GM12878 (cell line): ENCODE data around the gene KIF5A. TPM values are rescaled to one million over a fixed set of nuclear protein-coding genes. Genes with fewer than 3 reads are reported as not detected.

ENCODE experiments used
- ATAC-seq: fragments of 200-7000 bp; cut with Tn5 transposase; 3 replicates; pipeline ENCODE4 v1.9.1; 2020; ENCODE audit warnings: mild to moderate bottlenecking, moderate library complexity
- BruUV-seq: library from RNA; stranded (reverse); fragments of 400-500 nt; replicated peaks from 2 replicates; lab custom pipeline; 2021; lab: Mats Ljungman, UMichigan
- CTCF ChIA-PET: fragments of 300-600 bp; sonication (Branson Sonifier 250); formaldehyde crosslinking; extraction: SDS; loops from one replicate; lab custom pipeline; 2021; ENCODE audit warnings: inconsistent platforms; lab: Yijun Ruan, JAX
- POLR2A ChIA-PET: fragments of 350-600 bp; formaldehyde crosslinking; extraction: SDS; loops from one replicate; lab custom pipeline; 2021; ENCODE audit warnings: inconsistent platforms; lab: Charles Lee
- RAD21 ChIA-PET: fragments of 300-600 bp; sonication (Branson Sonifier 250); formaldehyde crosslinking; loops from one replicate; lab custom pipeline; 2023; ENCODE audit warnings: antibody characterized with exemption; ENCODE audit not compliant: unreplicated experiment; lab: Charles Lee
- SMC1A ChIA-PET: fragments of 300-600 bp; sonication (Branson Sonifier 250); formaldehyde crosslinking; loops from one replicate; lab custom pipeline; 2023; ENCODE audit not compliant: unreplicated experiment, uncharacterized antibody; lab: Charles Lee
- DNase-seq: peaks from one replicate; pipeline ENCODE4 v3.0.0-alpha.2; 2011; ENCODE audit warnings: low read depth, low spot score
- FAIRE-seq: peaks from 3 replicates; lab custom pipeline; 2011; peaks lifted over from hg19 to GRCh38; lab: Jason Lieb, UNC
- H2AFZ ChIP-seq: 2 replicates; pipeline ENCODE4 v1.6.0; 2011; ENCODE audit warnings: low read depth, low read length, control low read depth; ENCODE audit not compliant: control insufficient read depth
- H3K27ac ChIP-seq: 2 replicates; pipeline ENCODE4 v1.5.1; 2011; ENCODE audit warnings: control low read depth; ENCODE audit not compliant: control insufficient read depth, insufficient read depth
- H3K27me3 ChIP-seq, 2 experiments: replicated peaks in 1 of 2; 2 replicates each; pipeline versions ENCODE4 v1.6.0 to v1.6.1; 2011; ENCODE audit warnings: low read length in 1 of 2; ENCODE audit not compliant: control insufficient read depth in 2 of 2, insufficient read depth in 2 of 2
- H3K36me3 ChIP-seq, 2 experiments: 2 replicates each; pipeline ENCODE4 v1.5.1; 2011; ENCODE audit warnings: low read length in 1 of 2; ENCODE audit not compliant: control insufficient read depth in 2 of 2, insufficient read depth in 2 of 2
- H3K4me1 ChIP-seq: 2 replicates; pipeline ENCODE4 v1.6.1; 2011; ENCODE audit warnings: mild to moderate bottlenecking, low read length, moderate library complexity, mixed read lengths; ENCODE audit not compliant: control insufficient read depth, insufficient read depth
- H3K4me2 ChIP-seq: 2 replicates; pipeline ENCODE4 v1.6.0; 2011; ENCODE audit warnings: control low read depth; ENCODE audit not compliant: control insufficient read depth, insufficient read depth
- H3K4me3 ChIP-seq: fragments of 200-600 bp; sonication (generic); 2 replicates; pipeline ENCODE4 v1.5.1; 2016
- H3K79me2 ChIP-seq: 2 replicates; pipeline ENCODE4 v1.6.0; 2011; ENCODE audit warnings: low read length; ENCODE audit not compliant: control insufficient read depth, insufficient read depth
- H3K9ac ChIP-seq: 2 replicates; pipeline ENCODE4 v1.8.0; 2011; ENCODE audit warnings: low read length, control low read depth, mixed read lengths; ENCODE audit not compliant: control insufficient read depth, insufficient read depth
- H3K9me3 ChIP-seq: replicated peaks from 3 replicates; pipeline ENCODE4 v1.5.1; 2011; ENCODE audit warnings: mild to moderate bottlenecking, low read length; ENCODE audit not compliant: control insufficient read depth, insufficient read depth
- H4K20me1 ChIP-seq: 2 replicates; pipeline ENCODE4 v1.6.0; 2011; ENCODE audit not compliant: control insufficient read depth, insufficient read depth
- BHLHE40 ChIP-seq, 2 experiments: fragments of 450-650 bp in 1 of 2; IDR thresholded peaks; 2 replicates each; pipeline ENCODE4 v1.6.1; 2011 to 2017; ENCODE audit warnings: low read depth in 2 of 2, borderline replicate concordance in 1 of 2, improper control_type of control experiment in 1 of 2, low read length in 1 of 2, mild to moderate bottlenecking in 1 of 2
- CEBPB ChIP-seq, 2 experiments: fragments of 150-350 bp in 1 of 2; IDR thresholded peaks; 2 replicates each; pipeline ENCODE4 v1.6.1; 2012 to 2014; ENCODE audit warnings: low read depth in 2 of 2, low read length in 2 of 2, borderline replicate concordance in 1 of 2, inconsistent platforms in 1 of 2
- CEBPZ ChIP-seq: fragments of 150-350 bp; IDR thresholded peaks from 2 replicates; pipeline ENCODE4 v1.6.1; 2016; ENCODE audit warnings: low read depth, low read length
- HDAC6 ChIP-seq: fragments of 200-600 bp; sonication (generic); IDR thresholded peaks from one replicate; pipeline ENCODE4 v1.8.0; 2017; ENCODE audit warnings: antibody characterized with exemption; ENCODE audit not compliant: unreplicated experiment
- MEF2A ChIP-seq: IDR thresholded peaks from 2 replicates; pipeline ENCODE4 v1.6.1; 2011; ENCODE audit warnings: low read depth, mild to moderate bottlenecking, low read length, moderate library complexity; ENCODE audit not compliant: insufficient read depth
- RFX5 ChIP-seq: IDR thresholded peaks from 2 replicates; pipeline ENCODE4 v1.6.1; 2011; ENCODE audit warnings: low read depth, low read length, improper control_type of control experiment
- TBL1XR1 ChIP-seq: IDR thresholded peaks from 2 replicates; pipeline ENCODE4 v1.6.1; 2012; ENCODE audit warnings: low read depth, low read length, improper control_type of control experiment
- USF1 ChIP-seq: IDR thresholded peaks from 2 replicates; pipeline ENCODE4 v1.6.1; 2011; ENCODE audit warnings: borderline replicate concordance, low read depth, mild to moderate bottlenecking, moderate library complexity, mixed read lengths, low read length; ENCODE audit not compliant: insufficient read depth; ENCODE audit errors: extremely low read length
- USF2 ChIP-seq: IDR thresholded peaks from 2 replicates; pipeline ENCODE4 v1.6.1; 2011; ENCODE audit warnings: low read depth, low read length, improper control_type of control experiment, borderline replicate concordance
- WRNIP1 ChIP-seq: IDR thresholded peaks from 2 replicates; pipeline ENCODE4 v1.6.1; 2011; ENCODE audit warnings: low read depth, low read length, improper control_type of control experiment, borderline replicate concordance
- YY1 ChIP-seq: IDR thresholded peaks from 2 replicates; pipeline ENCODE4 v1.6.1; 2011; ENCODE audit warnings: low read depth, mild to moderate bottlenecking, low read length
- in situ Hi-C: fragments of 300-500 bp; cut with MboI; formaldehyde crosslinking; loops from 9 replicates; pipeline ENCODE4 v1.14.3; 2018; ENCODE audit warnings: mixed read lengths
- intact Hi-C: fragments of 100-400 bp; cut with micrococcal nuclease; formaldehyde crosslinking; loops from one replicate; pipeline ENCODE4 v1.14.2; 2022; ENCODE audit not compliant: unreplicated experiment
- polyA plus RNA-seq, 11 experiments: library from polyadenylated mRNA; depleted of rRNA in 4 of 11; unstranded in 6 of 11; stranded (reverse) in 5 of 11; fragments of >200 nt; fragmentation: Nextera tagmentation in 4 of 11; fragmentation: Illumina TruSeq in 1 of 11; extraction: Ambion mirVana in 4 of 11; extraction: Trizol in 1 of 11; gene quantifications; 1 replicate in 1 of 11; 2 replicates in 10 of 11; pipeline versions ENCODE4 v1.2.1 to v1.2.3, GENCODE V29; 2011 to 2016; ENCODE audit warnings: inconsistent platforms in 2 of 11, missing spikeins in 2 of 11, low read depth in 1 of 11
- total RNA-seq, 4 experiments: library from RNA; depleted of rRNA in 3 of 4; stranded (reverse); fragments of >200 nt in 3 of 4; fragmentation: Illumina TruSeq in 1 of 4; extraction: Trizol in 1 of 4; gene quantifications; 2 replicates each; pipeline versions ENCODE4 v1.2.1 to v1.2.3, GENCODE V29; 2013 to 2021

KIF5A gene
- total and polyA plus RNA-seq, 10 of the 15 experiments (the other 5 are each of a cell fraction or from before 2014, with no cell fraction given), result 0.35 to 2.9 (median 0.97) TPM

GRCh38 chr12:57584690-57585089 is 34.8 kb downstream of the KIF5A start:
- intact Hi-C loops, result loop anchor here (10.0 kb wide), 1 partner anchor 320 kb away; no protein-coding TSS in a partner anchor
- Histone ChIP-seq H3K9ac (no peak overlapping the region), H3K4me1 (no peaks in the 10 kb centered on the region), H3K36me3 (no peaks in the 10 kb centered on the region), H3K4me3 (no peak overlapping the region), H3K27ac (no peak overlapping the region), H3K9me3 (no peaks in the 10 kb centered on the region), H3K79me2 (no peaks in the 10 kb centered on the region), H3K27me3 (no peaks in the 10 kb centered on the region; a peak in 1 of 4 replicates), H3K4me2 (no peak overlapping the region), H4K20me1 (no peaks in the 10 kb centered on the region), H2AFZ (no peak overlapping the region)
- ChIA-PET RAD21 (interaction anchor here (0.8 to 5.3 kb wide), 6 partner anchors 11 to 160 kb away, joined by 3 to 28 read pairs (median 4); partner anchors contain the start of gene TSPAN31), SMC1A (interaction anchor here (0.9 to 3.6 kb wide), 8 partner anchors 9 to 319 kb away, joined by 3 to 16 read pairs (median 6); no protein-coding TSS in a partner anchor), POLR2A (interaction anchor here (0.9 to 1.1 kb wide), 2 partner anchors 9 to 30 kb away, joined by 3 read pairs; no protein-coding TSS in a partner anchor), CTCF (interaction anchor here (0.9 to 7.8 kb wide), 20 partner anchors 7 to 219 kb away, joined by 3 to 119 read pairs (median 8); partner anchors contain the start of genes B4GALNT1, GLI1, PIP4K2C and TSPAN31)
- ATAC-seq (no peak), DNase-seq (no peak), FAIRE-seq (no peak)
- no TSS peak for BruUV-seq
- in situ Hi-C loops, result no loop called here
- no peak for TF ChIP-seq WRNIP1
- TF ChIP-seq USF1, result no peak
- no peak for TF ChIP-seq BHLHE40 (IDR thresholded peaks at IDR 0.05; ENCODE audit: borderline replicate concordance in 1 of 2, low read depth in 2 of 2, low read length in 1 of 2)
- TF ChIP-seq CEBPB (IDR thresholded peaks at IDR 0.05; ENCODE audit: borderline replicate concordance in 1 of 2, low read depth in 2 of 2, low read length in 2 of 2), result no peak
- TF ChIP-seq RFX5, result no peak
- TF ChIP-seq HDAC6, result no peak
- no peak for TF ChIP-seq USF2
- no peak for TF ChIP-seq TBL1XR1
- no peak for TF ChIP-seq YY1
- TF ChIP-seq MEF2A, result no peak
- no peak for TF ChIP-seq CEBPZ
